Right ventricle myocardium superior (tissue), 1 donor: ENCODE measurements around the gene YBX1. TPM values are rescaled to one million over a fixed set of nuclear protein-coding genes. Genes with fewer than 3 reads are reported as not detected.
"Not testable (repeated sequence)": the region's sequence is repeated elsewhere in the genome, so short reads cannot be mapped to it uniquely, and the experiment has no call there.

Source experiments
- ATAC-seq: fragments of 200-7000 bp; cut with Tn5 transposase; one replicate; pipeline ENCODE4 v1.9.1; 2020; ENCODE audit warnings: mild to moderate bottlenecking; ENCODE audit not compliant: poor library complexity
- DNase-seq: peaks from one replicate; pipeline ENCODE4 v3.0.0-alpha.2; 2020
- intact Hi-C: fragments of 100-400 bp; cut with DNase I; formaldehyde crosslinking; loops from one replicate; pipeline ENCODE4 v1.11.2; 2022
- long read RNA-seq: library from polyadenylated mRNA; unstranded; transcript quantifications from one replicate; pipeline ENCODE4 v2.0.0, GENCODE V29; 2021
- total RNA-seq: library from RNA; stranded (reverse); fragmentation: NEBNext Ultra II Directional; extraction: Animal tissue kit (Norgen Biotek cat#: 25700); gene quantifications from one replicate; pipeline ENCODE4 v1.2.1, GENCODE V29; 2021
- donor health status: DM: no; HTN: yes; CAD: no; lungs with severe emphysema.

Gene YBX1
- total RNA-seq = 800 TPM
- long read RNA-seq, transcript YBX1-201 (8 exons, 1,514 nt) = major isoform, 260 of 290 reads
- long read RNA-seq, partial matches to known transcripts = 15 of 290 reads
- long read RNA-seq, other reads (novel, unspliced or antisense) = 13 of 290 reads

- intact Hi-C loops = no loop called here
- DNase-seq = peak; percentile 97
- peak; percentile 95 for ATAC-seq
Observed at GRCh38 chr1:42681741-42682483, at the start of gene YBX1. YBX1 (plus strand) TSS chr1:42682418; CDS start chr1:42682566, 148 bp downstream.

- DNase-seq (no peak), ATAC-seq (no peak)
Observed at GRCh38 chr1:42639116-42639515, 43.1 kb upstream of the YBX1 start.

GRCh38 chr1:42646056-42646455, 36.2 kb upstream of the YBX1 start:
- no peak for DNase-seq
- ATAC-seq = no peak
- intact Hi-C loops = no loop called here

More at GRCh38 chr1:42639116-42639515, 43.1 kb upstream of the YBX1 start:
- intact Hi-C loops = no loop called here

DNA sequence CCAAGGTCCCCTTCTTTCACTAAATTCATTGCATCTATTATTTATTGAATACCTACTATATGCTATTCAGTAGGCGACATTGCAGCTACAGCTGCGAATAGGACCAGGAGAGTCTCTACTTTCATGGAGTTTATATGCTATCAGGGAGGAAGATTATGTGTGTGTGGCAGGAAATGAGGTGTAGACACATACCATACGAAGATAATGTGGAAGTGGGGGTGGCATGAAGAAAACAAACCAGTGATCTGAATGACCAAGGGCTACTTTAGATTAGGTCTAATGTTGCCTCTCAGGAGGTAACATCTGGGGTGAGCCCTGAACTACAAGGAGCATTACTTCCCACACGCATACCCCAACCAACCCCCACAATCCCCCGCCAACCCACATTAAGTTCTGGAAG, 25.0 kb upstream of the YBX1 start:
- DNase-seq = no peak
- ATAC-seq = no peak
- intact Hi-C loops = no loop called here

DNA sequence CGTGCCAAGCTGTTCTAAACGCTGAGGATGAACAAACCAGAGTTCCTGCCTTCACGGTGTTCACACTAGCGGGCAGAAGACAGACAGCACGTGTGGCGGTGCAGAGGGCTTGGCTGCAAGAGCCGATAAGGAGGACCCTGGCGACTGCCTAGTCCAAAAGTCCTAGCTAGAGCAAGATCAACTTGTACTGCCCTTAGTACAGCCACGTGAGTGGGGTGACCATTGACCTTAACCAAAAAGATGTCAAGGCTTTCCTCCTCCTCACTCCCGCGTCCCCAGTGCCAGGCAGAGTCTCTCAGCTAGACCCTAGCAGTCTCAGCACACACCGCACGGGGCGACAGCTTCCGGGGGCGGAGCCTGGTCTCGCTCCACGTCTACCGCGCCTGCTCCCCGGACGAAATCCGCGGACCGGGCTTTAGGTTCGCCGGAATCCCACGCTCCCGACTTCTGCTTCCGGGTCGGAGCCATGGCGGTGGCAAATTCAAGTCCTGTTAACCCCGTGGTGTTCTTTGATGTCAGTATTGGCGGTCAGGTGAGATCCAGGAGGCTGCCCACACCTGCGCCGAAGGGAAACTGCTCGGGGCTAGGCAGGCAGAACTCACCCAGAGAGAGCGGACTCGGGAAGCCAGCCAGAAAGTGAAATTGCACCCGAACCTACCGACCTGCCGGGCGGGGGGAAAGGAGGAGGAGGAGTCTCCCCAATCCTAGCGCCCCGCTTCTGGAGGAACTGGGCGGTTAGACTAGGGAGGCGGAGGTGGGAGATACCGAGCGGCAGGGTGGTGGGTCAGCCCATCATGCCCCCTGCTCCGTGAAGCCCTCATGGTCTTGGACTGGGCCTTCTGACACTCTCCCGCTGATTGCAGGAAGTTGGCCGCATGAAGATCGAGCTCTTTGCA, 24.0 kb upstream of the YBX1 start, which contains the start of gene PPIH:
TSS of gene PPIH (plus strand) at position 443 of the 896 bp plus-strand sequence. CDS start at position 467, 24 bp downstream.
- intact Hi-C loops = no loop called here
- DNase-seq (peak; percentile 97), ATAC-seq (peak; percentile 100)

DNA sequence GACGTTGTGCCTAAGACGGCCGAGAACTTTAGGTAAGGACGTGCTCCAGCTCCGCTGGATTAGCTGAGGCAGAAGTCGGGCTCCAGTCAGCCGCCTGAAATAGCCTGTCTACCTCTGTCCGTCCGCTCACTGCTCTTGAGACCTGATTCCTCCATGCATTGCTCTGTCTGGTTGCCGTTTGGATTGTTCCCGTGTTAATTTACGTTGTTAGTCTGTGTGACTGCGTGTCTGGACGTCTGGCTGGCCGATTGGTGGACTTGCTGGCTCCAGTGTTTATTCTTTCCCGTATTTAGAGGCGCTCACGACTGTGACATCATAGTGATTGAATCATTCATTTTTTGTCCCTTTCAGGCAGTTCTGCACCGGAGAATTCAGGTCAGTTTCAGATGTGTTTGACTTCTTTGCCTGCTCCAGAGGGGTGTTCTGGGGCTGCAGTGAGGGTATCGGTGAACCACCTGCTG, 23.3 kb upstream of the YBX1 start:
- DNase-seq (no peak), ATAC-seq (peak; percentile 14)
- intact Hi-C loops = no loop called here

GRCh38 chr1:42660907-42661500, 21.2 kb upstream of the YBX1 start:
- intact Hi-C loops = no loop called here
- ATAC-seq (no peak), DNase-seq (no peak)

DNA sequence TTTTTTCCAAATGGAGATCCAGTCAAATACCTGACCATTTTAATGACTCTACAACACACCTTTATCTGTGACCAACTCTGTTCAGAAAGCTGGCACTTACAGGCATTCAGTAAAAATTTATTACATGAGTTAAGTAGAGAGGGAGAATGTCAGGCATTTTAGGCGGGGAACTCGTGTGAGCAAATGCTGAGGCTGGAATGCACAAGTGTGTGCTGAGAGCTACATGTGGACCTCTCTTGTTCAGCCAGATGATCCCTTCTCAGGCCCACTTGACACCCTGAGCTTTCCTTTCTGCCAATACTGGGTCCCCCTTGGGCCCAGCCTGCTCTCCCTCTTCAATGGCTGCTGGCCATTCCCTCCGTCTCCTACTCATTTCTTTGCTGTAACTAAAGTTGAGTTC, 12.3 kb upstream of the YBX1 start:
- DNase-seq (no peak), ATAC-seq (no peak)
- intact Hi-C loops = no loop called here

DNA sequence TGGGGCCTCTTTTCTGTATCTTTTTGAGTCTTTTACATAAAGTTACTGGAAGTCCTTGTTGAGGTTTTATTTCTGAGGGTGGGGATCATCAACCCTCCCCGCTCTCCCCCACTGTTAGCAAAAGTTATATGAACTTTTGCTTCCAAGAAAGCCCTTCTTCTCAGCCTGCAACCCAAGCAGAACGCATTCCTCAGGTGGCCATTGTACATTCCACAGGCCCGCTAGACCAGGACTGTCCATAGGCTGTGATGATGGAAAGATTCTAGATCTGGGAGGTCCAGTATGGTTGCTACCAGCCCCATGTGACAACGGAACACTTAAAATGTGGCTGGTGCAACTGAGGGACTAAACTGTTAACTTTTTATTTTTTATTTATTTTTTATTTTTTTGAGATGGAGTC, 11.8 kb upstream of the YBX1 start:
- no peak for DNase-seq
- no peak for ATAC-seq
- intact Hi-C loops = no loop called here

DNA sequence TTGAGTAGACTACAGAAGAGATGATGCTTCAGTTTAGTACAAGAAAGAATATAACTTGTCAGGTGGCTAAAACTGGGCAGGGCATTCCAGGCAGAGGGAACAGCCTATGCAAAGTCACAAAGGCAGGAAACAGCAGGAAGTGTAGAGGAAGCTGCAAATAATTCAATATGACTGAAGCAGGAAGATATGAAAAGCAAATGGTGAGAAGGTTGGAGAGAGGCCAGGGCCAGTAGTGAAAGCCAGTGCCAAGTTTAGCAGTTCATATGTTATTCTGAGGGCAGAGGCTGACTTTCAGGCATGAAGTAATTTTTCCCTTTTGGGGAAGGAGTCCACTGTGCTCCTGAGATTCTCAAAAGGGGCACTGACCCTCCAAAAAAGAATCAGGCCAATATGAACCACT, 8.0 kb upstream of the YBX1 start:
- intact Hi-C loops = no loop called here
- ATAC-seq = peak; percentile 67
- DNase-seq = no peak

DNA sequence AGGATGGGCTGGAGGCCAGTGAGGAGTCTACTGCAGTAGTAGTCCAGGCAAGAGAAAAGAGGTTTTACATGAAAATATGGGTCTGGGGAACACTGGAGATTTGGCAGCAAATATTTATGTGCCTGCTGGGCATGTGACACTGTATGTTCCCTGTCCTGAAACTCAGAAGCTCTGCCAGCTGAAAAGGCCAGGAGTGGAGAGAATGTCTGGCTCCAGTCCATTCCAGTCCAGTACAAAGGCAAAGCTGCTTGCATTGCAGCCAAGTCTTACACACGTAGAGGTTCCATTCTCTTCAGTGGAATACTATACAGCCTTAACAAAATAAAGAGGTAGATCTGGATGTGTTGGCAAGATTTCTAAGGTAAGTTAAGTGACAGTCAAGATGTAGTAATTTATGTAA, 7.5 kb upstream of the YBX1 start:
- DNase-seq (no peak), ATAC-seq (peak; percentile 95)
- intact Hi-C loops = no loop called here

- DNase-seq (no peak), ATAC-seq (no peak)
- intact Hi-C loops = no loop called here
Observed at GRCh38 chr1:42675467-42675866, 6.8 kb upstream of the YBX1 start.

- DNase-seq = peak; percentile 57
- peak; percentile 46 for ATAC-seq
- intact Hi-C loops = no loop called here
Observed at GRCh38 chr1:42676534-42677087, 5.6 kb upstream of the YBX1 start.

DNA sequence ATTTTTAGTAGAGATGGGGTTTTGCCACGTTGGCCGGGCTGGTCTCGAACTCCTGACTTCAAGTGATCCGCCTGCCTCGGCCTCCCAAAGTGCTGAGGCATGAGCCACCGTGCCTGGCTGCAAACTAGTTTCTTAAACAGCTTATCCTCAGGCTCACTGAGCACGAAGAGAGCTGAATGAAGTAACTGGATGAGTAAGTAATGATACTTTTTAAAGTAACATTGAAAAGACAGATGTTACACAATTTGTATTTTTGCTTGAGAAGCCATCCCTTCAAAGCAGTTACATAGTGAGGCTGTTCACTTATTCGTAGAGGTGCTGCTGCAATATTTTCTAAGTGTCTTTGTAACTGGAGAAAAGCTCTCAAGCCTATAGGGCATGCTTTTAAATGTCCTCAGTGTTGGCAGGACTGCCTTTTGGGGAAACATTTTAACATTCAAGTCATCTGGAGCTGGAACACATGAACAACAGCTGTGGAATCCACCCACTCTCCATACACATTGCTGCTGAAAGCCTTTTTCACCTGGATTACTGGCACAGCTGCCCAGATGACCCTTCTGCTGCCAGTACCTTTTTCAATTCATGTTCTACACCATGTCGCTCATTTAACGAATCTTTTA, 2.7 kb upstream of the YBX1 start:
- no peak for DNase-seq
- intact Hi-C loops = no loop called here
- ATAC-seq = no peak

DNA sequence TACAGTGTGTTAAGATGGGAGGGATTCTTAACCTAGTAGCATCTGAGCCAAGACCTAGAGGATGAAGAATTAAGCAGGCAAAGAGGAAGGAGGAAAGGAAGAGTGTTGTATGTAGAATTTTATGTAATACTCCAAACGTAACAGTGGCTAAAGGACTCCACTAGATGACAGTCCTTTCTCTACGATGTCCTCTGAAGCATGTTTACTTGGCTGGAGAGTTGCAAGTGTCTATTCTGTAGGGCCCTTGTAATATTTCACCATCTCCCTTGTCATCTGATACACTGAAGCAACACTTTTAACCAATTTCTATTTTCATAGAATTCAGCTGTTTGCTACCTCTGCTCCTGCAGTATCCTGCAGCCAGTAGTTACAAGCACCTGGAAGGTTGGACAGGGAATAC, 2.2 kb upstream of the YBX1 start:
- DNase-seq (no peak), ATAC-seq (no peak)
- intact Hi-C loops = no loop called here

DNA sequence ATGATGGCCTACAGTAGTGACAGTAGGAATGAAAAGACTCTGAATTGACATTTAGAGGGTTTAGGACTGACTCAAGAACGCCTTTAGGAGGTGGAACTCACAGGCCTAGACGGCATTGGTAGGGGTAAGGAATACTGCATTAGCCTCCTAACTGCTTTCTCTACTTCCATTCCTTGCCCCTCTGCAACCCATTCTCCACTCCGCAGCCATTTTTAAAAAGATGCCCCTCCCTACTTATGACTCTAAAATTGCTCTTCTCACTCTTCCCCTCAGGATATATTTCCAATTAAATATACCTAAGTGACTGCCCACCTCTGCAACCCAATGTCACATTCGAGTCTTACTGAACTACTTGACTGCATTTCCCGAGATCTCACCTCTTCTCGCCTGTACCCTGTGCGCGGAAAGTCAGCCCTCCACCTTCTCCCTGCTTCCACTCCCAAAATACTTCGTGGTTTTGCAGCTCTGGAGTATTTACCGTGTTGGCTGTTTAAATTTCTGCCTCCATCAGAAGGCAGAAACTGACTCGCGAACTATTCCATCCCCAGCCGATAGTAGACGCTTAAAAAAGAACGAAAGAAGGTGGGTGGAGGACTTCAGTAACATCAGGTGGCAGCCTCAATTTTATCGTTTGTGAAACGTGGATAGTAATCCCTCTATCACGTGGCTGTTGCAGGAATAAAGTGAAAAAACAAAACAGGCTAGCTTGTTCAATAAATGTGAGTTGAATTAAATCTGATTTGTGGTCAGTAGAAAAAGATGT, 1.1 kb upstream of the YBX1 start:
- intact Hi-C loops = no loop called here
- DNase-seq = no peak
- ATAC-seq = peak; percentile 3

DNA sequence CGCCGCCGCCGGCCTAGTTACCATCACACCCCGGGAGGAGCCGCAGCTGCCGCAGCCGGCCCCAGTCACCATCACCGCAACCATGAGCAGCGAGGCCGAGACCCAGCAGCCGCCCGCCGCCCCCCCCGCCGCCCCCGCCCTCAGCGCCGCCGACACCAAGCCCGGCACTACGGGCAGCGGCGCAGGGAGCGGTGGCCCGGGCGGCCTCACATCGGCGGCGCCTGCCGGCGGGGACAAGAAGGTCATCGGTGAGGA, 193 bp downstream of the YBX1 start:
- peak; percentile 18 for ATAC-seq
- intact Hi-C loops, DNase-seq: not testable (repeated sequence)
